ENCODE results near the gene RAB40B. TPM values are rescaled to one million over a fixed set of nuclear protein-coding genes. Genes with fewer than 3 reads are reported as not detected.

The RAB40B gene
- total and polyA plus RNA-seq, 2 of the 13 experiments (the other 11 are each of a cell fraction or from before 2014, with no cell fraction given): 6.2 to 6.5 TPM

DNA sequence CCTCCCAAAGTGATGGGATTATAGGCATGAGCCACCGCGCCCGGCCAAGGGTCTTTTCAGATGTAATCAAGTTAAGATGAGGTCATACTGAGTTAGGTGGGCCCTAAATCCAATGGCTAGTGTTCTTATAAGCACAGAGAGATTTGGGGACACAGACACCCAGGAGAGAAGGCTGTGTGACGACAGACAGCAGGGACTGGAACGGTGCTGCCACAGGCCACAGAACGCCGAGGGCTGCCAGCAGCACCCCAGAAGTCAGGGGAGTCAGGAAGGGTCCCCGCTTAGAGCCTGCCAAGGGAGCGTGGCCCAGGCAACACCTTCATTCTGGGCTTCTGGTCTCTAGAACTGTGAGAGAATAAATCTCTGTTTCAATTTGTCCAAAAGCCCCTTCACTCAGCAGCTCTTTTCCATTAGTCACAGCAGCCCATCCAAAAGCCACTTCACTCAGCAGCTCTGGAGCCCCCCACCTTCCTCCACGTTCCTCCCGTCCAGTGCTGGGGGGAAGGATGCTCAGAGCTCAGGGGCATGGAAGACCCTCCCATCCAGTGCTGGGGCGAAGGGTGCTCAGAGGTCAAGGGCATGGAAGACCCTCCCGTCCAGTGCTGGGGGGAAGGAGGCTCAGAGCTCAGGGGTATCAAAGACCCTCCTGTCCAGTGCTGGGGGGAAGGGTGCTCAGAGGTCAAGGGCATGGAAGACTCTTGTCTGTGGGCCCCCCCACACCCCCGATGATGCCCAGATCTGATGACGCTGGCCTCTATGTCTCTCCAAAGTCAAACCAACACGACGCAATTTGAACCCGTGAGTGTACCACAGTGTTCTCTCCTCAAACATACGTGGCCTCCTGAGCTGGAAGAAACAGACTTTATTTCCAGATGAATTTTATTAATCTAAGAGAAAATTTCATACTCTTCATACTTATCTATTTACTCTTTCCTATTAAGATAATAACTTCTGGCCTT, 11.9 kb downstream of the RAB40B start (continued):
- TF ChIP-seq KLF9 (CRISPR knock-in tag; IDR thresholded peaks at IDR 0.05; ENCODE audit: low read depth): no peak
- 0 out of 2 replicates have a peak, but pooled peaks have one; percentile 41 for TF ChIP-seq NFIB (CRISPR knock-in tag; IDR thresholded peaks at IDR 0.05; ENCODE audit: borderline replicate concordance)
- no peak for TF ChIP-seq THAP11 (CRISPR knock-in tag; IDR thresholded peaks at IDR 0.05)

- Histone ChIP-seq H3K27ac (ENCODE audit: extremely low read length, insufficient read depth, low read length) (no peak overlapping the region), H3K27me3 (ENCODE audit: control insufficient read depth in 1 of 2, insufficient read depth in 2 of 2, low read length in 2 of 2) (no peaks in the 10 kb centered on the region), H3K4me2 (ENCODE audit: low read depth, low read length) (no peak overlapping the region), H3K4me3 (replicated peaks in 1 of 3; ENCODE audit: insufficient read depth in 1 of 3, low read depth in 2 of 3, low read length in 3 of 3) (no peak overlapping the region), H2AFZ (ENCODE audit: low read length) (no peak overlapping the region), H3K36me3 (replicated peaks in 1 of 2; ENCODE audit: control insufficient read depth in 1 of 2, insufficient read depth in 2 of 2, low read length in 2 of 2) (no peaks in the 10 kb centered on the region), H3K9me3 (ENCODE audit: low read length) (peaks cover 8% of the 10 kb centered on the region), H4K20me1 (ENCODE audit: insufficient read depth, low read length) (no peaks in the 10 kb centered on the region), H3K9ac (ENCODE audit: insufficient read depth, low read depth, low read length) (no peak overlapping the region), H3K4me1 (ENCODE audit: insufficient read depth, low read length) (peaks cover 33% of the 10 kb centered on the region), H3K79me2 (ENCODE audit: insufficient read depth, low read length) (no peaks in the 10 kb centered on the region)
- in situ Hi-C loops (cut with HindIII; ENCODE audit: extremely low pct_ligation_motif_present, low pct_unique_long_range_greater_than_20kb) (no loop called here), intact Hi-C loops (cut with micrococcal nuclease; ENCODE audit: unreplicated experiment) (no loop called here)
- POLR2A ChIA-PET: no interaction called here
- WGBS (ENCODE audit: low lambda C conversion rate): 93% methylated on average over 12 of the region's 12 CpGs
- no TSS peak for BruUV-seq (replicated peaks)
- ATAC-seq (peak; percentile 26; the same call in 1 of the 3 replicates), DNase-seq (ENCODE audit: low spot score) (no peak), FAIRE-seq (no peak)
- CTCF ChIA-PET (ENCODE audit: low intra/inter-chr PET ratio, low total read pairs): no interaction called here
- TF ChIP-seq FOXP4 (CRISPR knock-in tag; IDR thresholded peaks at IDR 0.05) (no peak), ZSCAN25 (CRISPR knock-in tag; IDR thresholded peaks at IDR 0.05) (no peak), PAX8 (CRISPR knock-in tag; IDR thresholded peaks at IDR 0.05; ENCODE audit: borderline replicate concordance) (no peak), GABPB1 (CRISPR knock-in tag; IDR thresholded peaks at IDR 0.05) (no peak), KMT2B (CRISPR knock-in tag; IDR thresholded peaks at IDR 0.05) (no peak), ZFP62 (CRISPR knock-in tag; IDR thresholded peaks at IDR 0.05) (no peak), SYNCRIP (IDR thresholded peaks at IDR 0.05; ENCODE audit: insufficient read depth, low read depth, low read length) (no peak), PRMT3 (CRISPR knock-in tag; IDR thresholded peaks at IDR 0.05; ENCODE audit: borderline replicate concordance, low read depth) (no peak), NFAT5 (CRISPR knock-in tag; IDR thresholded peaks at IDR 0.05) (no peak), ZNF496 (CRISPR knock-in tag; IDR thresholded peaks at IDR 0.05; ENCODE audit: insufficient replicate concordance) (no peak), WIZ (CRISPR knock-in tag; IDR thresholded peaks at IDR 0.05) (no peak)
Measured at GRCh38 chr17:82685291-82685690, 13.2 kb downstream of the RAB40B start.
